Measurements from ENCODE around the gene NOX5. TPM values are rescaled to one million over a fixed set of nuclear protein-coding genes. Genes with fewer than 3 reads are reported as not detected.

The NOX5 gene
- total and polyA plus RNA-seq, 2 of the 13 experiments (the other 11 are each of a cell fraction or from before 2014, with no cell fraction given): not detected

- no peak for TF ChIP-seq ZNF318 (CRISPR knock-in tag; IDR thresholded peaks at IDR 0.05)
- TF ChIP-seq ZFY (CRISPR knock-in tag; IDR thresholded peaks at IDR 0.05): no peak
- TF ChIP-seq RELA (CRISPR knock-in tag; IDR thresholded peaks at IDR 0.05): no peak
- no peak for TF ChIP-seq GRHL1 (CRISPR knock-in tag; conservative IDR thresholded peaks at IDR 0.05)
- TF ChIP-seq ZFYVE20 (CRISPR knock-in tag; IDR thresholded peaks at IDR 0.05; ENCODE audit: borderline replicate concordance, low read depth): no peak
- no peak for TF ChIP-seq TOPORS (CRISPR knock-in tag; IDR thresholded peaks at IDR 0.05)
- no peak for TF ChIP-seq NFYB (CRISPR knock-in tag; IDR thresholded peaks at IDR 0.05)
- TF ChIP-seq BRCA1 (CRISPR knock-in tag; IDR thresholded peaks at IDR 0.05): no peak
- no peak for TF ChIP-seq ZBTB3 (CRISPR knock-in tag; IDR thresholded peaks at IDR 0.05; ENCODE audit: borderline replicate concordance, low read depth)
- TF ChIP-seq ZXDC (CRISPR knock-in tag; IDR thresholded peaks at IDR 0.05): no peak
- no peak for TF ChIP-seq E2F5 (CRISPR knock-in tag; conservative IDR thresholded peaks at IDR 0.05)
- no peak for TF ChIP-seq ZNF121 (CRISPR knock-in tag; IDR thresholded peaks at IDR 0.05)
Measured at GRCh38 chr15:69076756-69077155, 62.3 kb downstream of the NOX5 start (continued).
